ENCODE measurements around the gene TMEM176B. TPM values are rescaled to one million over a fixed set of nuclear protein-coding genes. Genes with fewer than 3 reads are reported as not detected.

TMEM176B gene
- total RNA-seq, 1 donor from 2014 or later = 3.1 TPM

- no peak overlapping the region for H3K27ac Mint-ChIP-seq (ENCODE audit: unreplicated experiment)
- no peaks in the 10 kb centered on the region for H3K4me1 Mint-ChIP-seq
- no peak overlapping the region for H3K4me3 Mint-ChIP-seq
- H3K27me3 Mint-ChIP-seq (ENCODE audit: low read depth) = peaks cover 2% of the 10 kb centered on the region
- TF ChIP-seq, protein P1, sequence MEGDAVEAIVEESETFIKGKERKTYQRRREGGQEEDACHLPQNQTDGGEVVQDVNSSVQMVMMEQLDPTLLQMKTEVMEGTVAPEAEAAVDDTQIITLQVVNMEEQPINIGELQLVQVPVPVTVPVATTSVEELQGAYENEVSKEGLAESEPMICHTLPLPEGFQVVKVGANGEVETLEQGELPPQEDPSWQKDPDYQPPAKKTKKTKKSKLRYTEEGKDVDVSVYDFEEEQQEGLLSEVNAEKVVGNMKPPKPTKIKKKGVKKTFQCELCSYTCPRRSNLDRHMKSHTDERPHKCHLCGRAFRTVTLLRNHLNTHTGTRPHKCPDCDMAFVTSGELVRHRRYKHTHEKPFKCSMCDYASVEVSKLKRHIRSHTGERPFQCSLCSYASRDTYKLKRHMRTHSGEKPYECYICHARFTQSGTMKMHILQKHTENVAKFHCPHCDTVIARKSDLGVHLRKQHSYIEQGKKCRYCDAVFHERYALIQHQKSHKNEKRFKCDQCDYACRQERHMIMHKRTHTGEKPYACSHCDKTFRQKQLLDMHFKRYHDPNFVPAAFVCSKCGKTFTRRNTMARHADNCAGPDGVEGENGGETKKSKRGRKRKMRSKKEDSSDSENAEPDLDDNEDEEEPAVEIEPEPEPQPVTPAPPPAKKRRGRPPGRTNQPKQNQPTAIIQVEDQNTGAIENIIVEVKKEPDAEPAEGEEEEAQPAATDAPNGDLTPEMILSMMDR (conservative IDR thresholded peaks at IDR 0.05) = no peak
- peaks cover 2% of the 10 kb centered on the region for H3K9me3 Mint-ChIP-seq
- DNase-seq (ENCODE audit: low read depth, low spot score) = no peak
- H3K36me3 Mint-ChIP-seq (ENCODE audit: low read depth) = no peaks in the 10 kb centered on the region
Measured at GRCh38 chr7:150766334-150766709, 33.8 kb downstream of the TMEM176B start.

DNA sequence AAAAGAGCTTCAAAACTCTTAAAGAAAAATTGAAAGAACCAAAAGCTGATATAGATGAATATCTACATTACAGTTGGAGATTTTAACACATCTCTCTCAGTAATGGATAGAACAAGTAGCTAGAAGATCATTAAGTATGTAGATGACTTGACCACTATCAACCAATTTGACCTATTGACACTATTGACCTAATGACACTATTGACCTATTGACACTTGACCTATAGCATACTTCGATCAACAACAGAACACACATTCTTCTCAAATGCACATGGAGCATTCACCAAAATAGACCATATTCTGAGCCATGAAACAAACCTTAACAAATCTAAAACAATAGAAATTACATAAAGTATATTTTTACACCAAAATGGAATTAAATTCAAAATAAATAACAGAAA is 40.7 kb downstream of the TMEM176B start:
- peaks cover 4% of the 10 kb centered on the region for H3K4me1 Mint-ChIP-seq
- peaks cover 15% of the 10 kb centered on the region for H3K27me3 Mint-ChIP-seq (ENCODE audit: low read depth)
- H3K9me3 Mint-ChIP-seq = peaks cover 3% of the 10 kb centered on the region
- no peaks in the 10 kb centered on the region for H3K36me3 Mint-ChIP-seq (ENCODE audit: low read depth)
- H3K4me3 Mint-ChIP-seq = no peak overlapping the region
- no peak for DNase-seq (ENCODE audit: low read depth, low spot score)
- no peak overlapping the region for H3K27ac Mint-ChIP-seq (ENCODE audit: unreplicated experiment)
- TF ChIP-seq, protein P1 (conservative IDR thresholded peaks at IDR 0.05) = no peak

- peaks cover 3% of the 10 kb centered on the region for H3K9me3 Mint-ChIP-seq
- TF ChIP-seq, protein P1 (conservative IDR thresholded peaks at IDR 0.05) = peak; percentile 46
- no peak for DNase-seq (ENCODE audit: low read depth, low spot score)
- peaks cover 4% of the 10 kb centered on the region for H3K4me1 Mint-ChIP-seq
- H3K4me3 Mint-ChIP-seq = no peak overlapping the region
- no peaks in the 10 kb centered on the region for H3K36me3 Mint-ChIP-seq (ENCODE audit: low read depth)
- H3K27me3 Mint-ChIP-seq (ENCODE audit: low read depth) = peaks cover 20% of the 10 kb centered on the region
- H3K27ac Mint-ChIP-seq (ENCODE audit: unreplicated experiment) = no peak overlapping the region
Measured at GRCh38 chr7:150756858-150757257, 43.3 kb downstream of the TMEM176B start.

- Mint-ChIP-seq H3K27me3 (ENCODE audit: low read depth) (peaks cover 20% of the 10 kb centered on the region), H3K9me3 (no peaks in the 10 kb centered on the region), H3K36me3 (ENCODE audit: low read depth) (no peaks in the 10 kb centered on the region), H3K27ac (ENCODE audit: unreplicated experiment) (no peak overlapping the region), H3K4me3 (no peak overlapping the region), H3K4me1 (peaks cover 4% of the 10 kb centered on the region)
- TF ChIP-seq, protein P1 (conservative IDR thresholded peaks at IDR 0.05) = no peak
- no peak for DNase-seq (ENCODE audit: low read depth, low spot score)
Measured at GRCh38 chr7:150756166-150756565, 44.0 kb downstream of the TMEM176B start.

- no peaks in the 10 kb centered on the region for H3K36me3 Mint-ChIP-seq (ENCODE audit: low read depth)
- peaks cover 7% of the 10 kb centered on the region for H3K4me1 Mint-ChIP-seq
- no peaks in the 10 kb centered on the region for H3K9me3 Mint-ChIP-seq
- H3K27ac Mint-ChIP-seq (ENCODE audit: unreplicated experiment) = no peak overlapping the region
- no peak overlapping the region for H3K4me3 Mint-ChIP-seq
- no peak for DNase-seq (ENCODE audit: low read depth, low spot score)
- peaks cover 22% of the 10 kb centered on the region for H3K27me3 Mint-ChIP-seq (ENCODE audit: low read depth)
- TF ChIP-seq, protein P1 (conservative IDR thresholded peaks at IDR 0.05) = no peak
Measured at GRCh38 chr7:150755473-150756099, 44.6 kb downstream of the TMEM176B start.

All from neural crest cell (in vitro differentiated cells).